HCT116 (cell line): ENCODE data around the gene UGGT2. TPM values are rescaled to one million over a fixed set of nuclear protein-coding genes. Genes with fewer than 3 reads are reported as not detected.

ENCODE experiments used
- ATAC-seq: fragments of 200-7000 bp; cut with Tn5 transposase; 2 replicates; pipeline ENCODE4 v1.9.1; 2020; ENCODE audit warnings: mild to moderate bottlenecking, moderate library complexity
- BruUV-seq: library from RNA; stranded (reverse); fragments of 400-500 nt; replicated peaks from 2 replicates; lab custom pipeline; 2021; lab: Mats Ljungman, UMichigan
- CTCF ChIA-PET: fragments of 300-600 bp; sonication (Branson Sonifier 250); formaldehyde crosslinking; loops from one replicate; lab custom pipeline; 2021; ENCODE audit warnings: antibody characterized with exemption; lab: Charles Lee
- POLR2A ChIA-PET: fragments of 300-600, 350-600 bp; sonication (Branson Sonifier 250); formaldehyde crosslinking; loops from one replicate; lab custom pipeline; 2021; ENCODE audit warnings: antibody characterized with exemption; lab: Charles Lee
- RAD21 ChIA-PET, 2 experiments: fragments of 300-600 bp; sonication (Branson Sonifier 250); formaldehyde crosslinking; loops; one replicate each; lab custom pipeline; 2023; ENCODE audit warnings: low total read pairs in 2 of 2; ENCODE audit not compliant: uncharacterized antibody in 2 of 2, unreplicated experiment in 2 of 2, low non-redundant PET in 1 of 2; lab: Charles Lee
- DNase-seq: peaks from one replicate; pipeline ENCODE4 v3.0.0-alpha.2; 2010; ENCODE audit warnings: low read depth, low spot score
- H2AFZ ChIP-seq: fragments of 200-600 bp; shearing (Covaris generic), sonication (generic); 2 replicates; pipeline ENCODE4 v1.6.1; 2017; ENCODE audit warnings: low read depth, mixed run types, mixed read lengths, antibody characterized with exemption, low read length; ENCODE audit not compliant: poor library complexity, severe bottlenecking
- H3K27ac ChIP-seq: 2 replicates; pipeline ENCODE4 v1.5.1; 2012; ENCODE audit warnings: low read depth, low read length
- H3K27me3 ChIP-seq: fragments of 200-600 bp; sonication (generic); 2 replicates; pipeline ENCODE4 v1.6.1; 2016; ENCODE audit warnings: mixed run types, low read length, mixed read lengths; ENCODE audit not compliant: insufficient read depth
- H3K36me3 ChIP-seq, 2 experiments: fragments of 200-500 bp in 1 of 2; fragments of 200-600 bp in 1 of 2; sonication (Bioruptor generic) in 1 of 2; sonication (generic) in 1 of 2; 2 replicates each; pipeline versions ENCODE4 v1.5.1 to v1.6.1; 2014 to 2016; ENCODE audit warnings: low read length in 2 of 2, inconsistent platforms in 1 of 2, mixed read lengths in 1 of 2, mixed run types in 1 of 2; ENCODE audit not compliant: insufficient read depth in 2 of 2, control insufficient read depth in 1 of 2
- H3K4me1 ChIP-seq, 2 experiments: fragments of 200-600 bp in 1 of 2; sonication (generic) in 1 of 2; 2 replicates each; pipeline versions ENCODE4 v1.5.1 to v1.6.1; 2012 to 2017; ENCODE audit warnings: low read length in 2 of 2, inconsistent platforms in 1 of 2, mild to moderate bottlenecking in 1 of 2, mixed read lengths in 1 of 2, mixed run types in 1 of 2, moderate library complexity in 1 of 2; ENCODE audit not compliant: insufficient read depth in 2 of 2, control insufficient read depth in 1 of 2
- H3K4me2 ChIP-seq: fragments of 200-600 bp; sonication (generic); 2 replicates; pipeline ENCODE4 v1.6.1; 2017; ENCODE audit warnings: mixed run types, low read length, mixed read lengths
- H3K4me3 ChIP-seq, 2 experiments: fragments of 200-600 bp in 1 of 2; sonication (generic) in 1 of 2; replicated peaks in 1 of 2; 2 replicates each; pipeline ENCODE4 v1.5.1; 2011 to 2016; ENCODE audit warnings: low read length in 2 of 2, control low read depth in 1 of 2, low read depth in 1 of 2, mild to moderate bottlenecking in 1 of 2, mixed read lengths in 1 of 2, mixed run types in 1 of 2
- H3K79me2 ChIP-seq: fragments of 200-600 bp; sonication (generic); 2 replicates; pipeline ENCODE4 v1.6.1; 2017; ENCODE audit warnings: mild to moderate bottlenecking, mixed run types, low read length, moderate library complexity, mixed read lengths; ENCODE audit not compliant: insufficient read depth
- H3K9ac ChIP-seq: fragments of 200-600 bp; sonication (generic); 2 replicates; pipeline ENCODE4 v1.6.1; 2016; ENCODE audit warnings: low read length, mixed read lengths
- H3K9me2 ChIP-seq: fragments of 200-600 bp; sonication (generic), shearing (Covaris generic); 2 replicates; pipeline ENCODE4 v1.6.1; 2017; ENCODE audit warnings: mixed run types, mild to moderate bottlenecking, moderate library complexity; ENCODE audit not compliant: insufficient read depth
- H3K9me3 ChIP-seq, 2 experiments: fragments of 200-500 bp in 1 of 2; fragments of 200-600 bp in 1 of 2; sonication (Bioruptor generic) in 1 of 2; sonication (generic) in 1 of 2; 2 replicates each; pipeline ENCODE4 v1.6.1; 2014 to 2017; ENCODE audit warnings: low read length in 2 of 2, mixed read lengths in 2 of 2, inconsistent platforms in 1 of 2, low read depth in 1 of 2, mild to moderate bottlenecking in 1 of 2, mixed run types in 1 of 2, moderate library complexity in 1 of 2; ENCODE audit not compliant: control insufficient read depth in 1 of 2, insufficient read depth in 1 of 2
- H4K20me1 ChIP-seq: fragments of 200-600 bp; sonication (generic), shearing (Covaris generic); 2 replicates; pipeline ENCODE4 v1.6.1; 2017; ENCODE audit warnings: mixed run types, mild to moderate bottlenecking, moderate library complexity; ENCODE audit not compliant: insufficient read depth
- CBX3 ChIP-seq: IDR thresholded peaks from 2 replicates; pipeline ENCODE4 v1.6.1; 2012; ENCODE audit warnings: low read depth
- CTCF ChIP-seq, 3 experiments: fragments of 200-600 bp in 1 of 3; sonication (generic) in 1 of 3; IDR thresholded peaks in 2 of 3; conservative IDR thresholded peaks in 1 of 3; 2 replicates each; pipeline ENCODE4 v1.5.1; 2012 to 2017; ENCODE audit warnings: low read depth in 2 of 3, low read length in 2 of 3, antibody characterized with exemption in 1 of 3, borderline replicate concordance in 1 of 3, control low read depth in 1 of 3, mild to moderate bottlenecking in 1 of 3, mixed read lengths in 1 of 3, mixed run types in 1 of 3, moderate library complexity in 1 of 3; ENCODE audit not compliant: insufficient read depth in 1 of 3
- ELF1 ChIP-seq: IDR thresholded peaks from 2 replicates; pipeline ENCODE4 v1.6.1; 2012; ENCODE audit warnings: low read depth, borderline replicate concordance
- EZH2 ChIP-seq: fragments of 200-600 bp; sonication (generic); IDR thresholded peaks from 2 replicates; pipeline ENCODE4 v1.6.1; 2017; ENCODE audit warnings: antibody characterized with exemption, mixed run types
- FOSL1 ChIP-seq: IDR thresholded peaks from 2 replicates; pipeline ENCODE4 v1.6.1; 2012; ENCODE audit warnings: low read depth
- intact Hi-C: fragments of 100-400 bp; cut with micrococcal nuclease; formaldehyde crosslinking; loops from 2 replicates; pipeline ENCODE4 v1.10.0; 2022
- total RNA-seq: library from RNA; stranded (reverse); gene quantifications from one replicate; pipeline ENCODE4 v1.2.1, GENCODE V29; 2021; ENCODE audit not compliant: unreplicated experiment
- TF ChIP-seq, protein P1 (sequence below): IDR thresholded peaks from 2 replicates; pipeline ENCODE4 v1.6.1; 2012
- TF ChIP-seq, protein P2 (sequence below): IDR thresholded peaks from 2 replicates; pipeline ENCODE4 v1.6.1; 2011; ENCODE audit warnings: mild to moderate bottlenecking, low read length, moderate library complexity; ENCODE audit not compliant: insufficient replicate concordance; ENCODE audit errors: extremely low read depth

Gene UGGT2
- total RNA-seq, 1 experiment from 2014 or later, result 27.1 TPM

DNA sequence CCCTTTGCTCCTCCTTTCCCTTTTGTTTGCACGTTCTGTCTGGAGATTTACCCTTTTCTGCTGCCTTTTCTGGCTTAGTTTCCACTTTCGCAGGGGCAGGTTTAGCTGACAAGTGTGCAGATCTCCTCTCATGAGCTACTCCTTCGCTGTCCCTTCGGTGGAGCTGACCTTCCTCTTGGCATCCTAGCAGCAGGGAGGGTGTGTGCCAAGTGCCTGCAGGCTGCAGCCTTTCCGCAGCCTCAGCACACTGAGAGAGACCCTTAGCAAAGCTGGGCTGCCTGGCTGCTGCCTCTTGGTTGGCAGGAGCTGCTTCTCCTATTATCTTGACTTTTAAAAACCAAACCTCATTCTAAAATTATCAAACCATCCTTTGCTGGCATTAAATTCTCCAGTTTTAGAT, 243.8 kb downstream of the UGGT2 start:
- TF ChIP-seq, protein P1, sequence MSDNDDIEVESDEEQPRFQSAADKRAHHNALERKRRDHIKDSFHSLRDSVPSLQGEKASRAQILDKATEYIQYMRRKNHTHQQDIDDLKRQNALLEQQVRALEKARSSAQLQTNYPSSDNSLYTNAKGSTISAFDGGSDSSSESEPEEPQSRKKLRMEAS, result no peak
- TF ChIP-seq CBX3, result no peak
- no peak for TF ChIP-seq ELF1
- no peak for TF ChIP-seq CTCF (IDR thresholded peaks at IDR 0.05 in 2 of 3, conservative IDR thresholded peaks at IDR 0.05 in 1 of 3; ENCODE audit: borderline replicate concordance in 1 of 3, insufficient read depth in 1 of 3, low read depth in 2 of 3, low read length in 2 of 3)
- no peak for TF ChIP-seq EZH2
- TF ChIP-seq, protein P2, sequence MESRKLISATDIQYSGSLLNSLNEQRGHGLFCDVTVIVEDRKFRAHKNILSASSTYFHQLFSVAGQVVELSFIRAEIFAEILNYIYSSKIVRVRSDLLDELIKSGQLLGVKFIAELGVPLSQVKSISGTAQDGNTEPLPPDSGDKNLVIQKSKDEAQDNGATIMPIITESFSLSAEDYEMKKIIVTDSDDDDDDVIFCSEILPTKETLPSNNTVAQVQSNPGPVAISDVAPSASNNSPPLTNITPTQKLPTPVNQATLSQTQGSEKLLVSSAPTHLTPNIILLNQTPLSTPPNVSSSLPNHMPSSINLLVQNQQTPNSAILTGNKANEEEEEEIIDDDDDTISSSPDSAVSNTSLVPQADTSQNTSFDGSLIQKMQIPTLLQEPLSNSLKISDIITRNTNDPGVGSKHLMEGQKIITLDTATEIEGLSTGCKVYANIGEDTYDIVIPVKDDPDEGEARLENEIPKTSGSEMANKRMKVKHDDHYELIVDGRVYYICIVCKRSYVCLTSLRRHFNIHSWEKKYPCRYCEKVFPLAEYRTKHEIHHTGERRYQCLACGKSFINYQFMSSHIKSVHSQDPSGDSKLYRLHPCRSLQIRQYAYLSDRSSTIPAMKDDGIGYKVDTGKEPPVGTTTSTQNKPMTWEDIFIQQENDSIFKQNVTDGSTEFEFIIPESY, result no peak
- TF ChIP-seq FOSL1, result no peak
- TF ChIP-seq, all 23 proteins: peak for 0
- H3K4me1 ChIP-seq, result no peaks in the 10 kb centered on the region
- ChIA-PET RAD21 (no interaction called here), CTCF (interaction anchor here (0.6 kb wide), 1 partner anchor 1135 kb away, joined by 3 read pairs; no protein-coding TSS in a partner anchor), POLR2A (no interaction called here)
- H3K27me3 ChIP-seq, result no peaks in the 10 kb centered on the region
- no peak overlapping the region for H3K27ac ChIP-seq
- BruUV-seq, result no TSS peak
- H3K36me3 ChIP-seq, result no peaks in the 10 kb centered on the region
- H3K9ac ChIP-seq, result no peak overlapping the region
- no peak overlapping the region for H3K4me2 ChIP-seq
- no peaks in the 10 kb centered on the region for H3K9me2 ChIP-seq
- no peak overlapping the region for H3K4me3 ChIP-seq
- ATAC-seq (no peak), DNase-seq (no peak)
- no peak overlapping the region for H2AFZ ChIP-seq
- H3K9me3 ChIP-seq, result peaks cover 0 to 5% of the 10 kb centered on the region in 2 experiments; a peak in 2 of 4 replicates
- H3K79me2 ChIP-seq, result no peaks in the 10 kb centered on the region
- no peaks in the 10 kb centered on the region for H4K20me1 ChIP-seq
- intact Hi-C loops, result no loop called here
